GM12878 (cell line): ENCODE data around the gene LEMD2. TPM values are rescaled to one million over a fixed set of nuclear protein-coding genes. Genes with fewer than 3 reads are reported as not detected.

Experiments used
- ATAC-seq: fragments of 200-7000 bp; cut with Tn5 transposase; 3 replicates; pipeline ENCODE4 v1.9.1; 2020; ENCODE audit warnings: mild to moderate bottlenecking, moderate library complexity
- BruUV-seq: library from RNA; stranded (reverse); fragments of 400-500 nt; replicated peaks from 2 replicates; lab custom pipeline; 2021; lab: Mats Ljungman, UMichigan
- CTCF ChIA-PET: fragments of 300-600 bp; sonication (Branson Sonifier 250); formaldehyde crosslinking; extraction: SDS; loops from one replicate; lab custom pipeline; 2021; ENCODE audit warnings: inconsistent platforms; lab: Yijun Ruan, JAX
- POLR2A ChIA-PET: fragments of 350-600 bp; formaldehyde crosslinking; extraction: SDS; loops from one replicate; lab custom pipeline; 2021; ENCODE audit warnings: inconsistent platforms; lab: Charles Lee
- RAD21 ChIA-PET: fragments of 300-600 bp; sonication (Branson Sonifier 250); formaldehyde crosslinking; loops from one replicate; lab custom pipeline; 2023; ENCODE audit warnings: antibody characterized with exemption; ENCODE audit not compliant: unreplicated experiment; lab: Charles Lee
- SMC1A ChIA-PET: fragments of 300-600 bp; sonication (Branson Sonifier 250); formaldehyde crosslinking; loops from one replicate; lab custom pipeline; 2023; ENCODE audit not compliant: unreplicated experiment, uncharacterized antibody; lab: Charles Lee
- DNase-seq: peaks from one replicate; pipeline ENCODE4 v3.0.0-alpha.2; 2011; ENCODE audit warnings: low read depth, low spot score
- FAIRE-seq: peaks from 3 replicates; lab custom pipeline; 2011; peaks lifted over from hg19 to GRCh38; lab: Jason Lieb, UNC
- H2AFZ ChIP-seq: 2 replicates; pipeline ENCODE4 v1.6.0; 2011; ENCODE audit warnings: low read depth, low read length, control low read depth; ENCODE audit not compliant: control insufficient read depth
- H3K27ac ChIP-seq: 2 replicates; pipeline ENCODE4 v1.5.1; 2011; ENCODE audit warnings: control low read depth; ENCODE audit not compliant: control insufficient read depth, insufficient read depth
- H3K27me3 ChIP-seq, 2 experiments: replicated peaks in 1 of 2; 2 replicates each; pipeline versions ENCODE4 v1.6.0 to v1.6.1; 2011; ENCODE audit warnings: low read length in 1 of 2; ENCODE audit not compliant: control insufficient read depth in 2 of 2, insufficient read depth in 2 of 2
- H3K36me3 ChIP-seq, 2 experiments: 2 replicates each; pipeline ENCODE4 v1.5.1; 2011; ENCODE audit warnings: low read length in 1 of 2; ENCODE audit not compliant: control insufficient read depth in 2 of 2, insufficient read depth in 2 of 2
- H3K4me1 ChIP-seq: 2 replicates; pipeline ENCODE4 v1.6.1; 2011; ENCODE audit warnings: mild to moderate bottlenecking, low read length, moderate library complexity, mixed read lengths; ENCODE audit not compliant: control insufficient read depth, insufficient read depth
- H3K4me2 ChIP-seq: 2 replicates; pipeline ENCODE4 v1.6.0; 2011; ENCODE audit warnings: control low read depth; ENCODE audit not compliant: control insufficient read depth, insufficient read depth
- H3K4me3 ChIP-seq: fragments of 200-600 bp; sonication (generic); 2 replicates; pipeline ENCODE4 v1.5.1; 2016
- H3K79me2 ChIP-seq: 2 replicates; pipeline ENCODE4 v1.6.0; 2011; ENCODE audit warnings: low read length; ENCODE audit not compliant: control insufficient read depth, insufficient read depth
- H3K9ac ChIP-seq: 2 replicates; pipeline ENCODE4 v1.8.0; 2011; ENCODE audit warnings: low read length, control low read depth, mixed read lengths; ENCODE audit not compliant: control insufficient read depth, insufficient read depth
- H3K9me3 ChIP-seq: replicated peaks from 3 replicates; pipeline ENCODE4 v1.5.1; 2011; ENCODE audit warnings: mild to moderate bottlenecking, low read length; ENCODE audit not compliant: control insufficient read depth, insufficient read depth
- H4K20me1 ChIP-seq: 2 replicates; pipeline ENCODE4 v1.6.0; 2011; ENCODE audit not compliant: control insufficient read depth, insufficient read depth
- CREB1 ChIP-seq: IDR thresholded peaks from 2 replicates; pipeline ENCODE4 v1.6.1; 2012; ENCODE audit warnings: low read depth, mild to moderate bottlenecking, inconsistent platforms
- NFIC ChIP-seq: IDR thresholded peaks from 2 replicates; pipeline ENCODE4 v1.6.1; 2012; ENCODE audit warnings: low read depth, mild to moderate bottlenecking, inconsistent platforms, low read length, moderate library complexity
- PML ChIP-seq: IDR thresholded peaks from 2 replicates; pipeline ENCODE4 v1.6.1; 2012; ENCODE audit warnings: low read length, inconsistent platforms
- RB1 ChIP-seq: fragments of 450-650 bp; formaldehyde crosslinking; IDR thresholded peaks from 2 replicates; pipeline ENCODE4 v1.6.1; 2017; ENCODE audit warnings: mild to moderate bottlenecking, borderline replicate concordance
- SIN3A ChIP-seq: IDR thresholded peaks from 2 replicates; pipeline ENCODE4 v1.6.1; 2012; ENCODE audit warnings: low read depth, low read length, improper control_type of control experiment
- WGBS: methylation state at CpG from one replicate; pipeline ENCODE4 v1.1.6; 2016; ENCODE audit warnings: low lambda C conversion rate; ENCODE audit not compliant: insufficient replicate concordance, insufficient coverage; ENCODE audit errors: missing lambda C conversion rate; 5-methylcytosine and 5-hydroxymethylcytosine counted together
- in situ Hi-C: fragments of 300-500 bp; cut with MboI; formaldehyde crosslinking; loops from 9 replicates; pipeline ENCODE4 v1.14.3; 2018; ENCODE audit warnings: mixed read lengths
- intact Hi-C: fragments of 100-400 bp; cut with micrococcal nuclease; formaldehyde crosslinking; loops from one replicate; pipeline ENCODE4 v1.14.2; 2022; ENCODE audit not compliant: unreplicated experiment
- polyA plus RNA-seq, 11 experiments: library from polyadenylated mRNA; depleted of rRNA in 4 of 11; unstranded in 6 of 11; stranded (reverse) in 5 of 11; fragments of >200 nt; fragmentation: Nextera tagmentation in 4 of 11; fragmentation: Illumina TruSeq in 1 of 11; extraction: Ambion mirVana in 4 of 11; extraction: Trizol in 1 of 11; gene quantifications; 1 replicate in 1 of 11; 2 replicates in 10 of 11; pipeline versions ENCODE4 v1.2.1 to v1.2.3, GENCODE V29; 2011 to 2016; ENCODE audit warnings: inconsistent platforms in 2 of 11, missing spikeins in 2 of 11, low read depth in 1 of 11
- total RNA-seq, 4 experiments: library from RNA; depleted of rRNA in 3 of 4; stranded (reverse); fragments of >200 nt in 3 of 4; fragmentation: Illumina TruSeq in 1 of 4; extraction: Trizol in 1 of 4; gene quantifications; 2 replicates each; pipeline versions ENCODE4 v1.2.1 to v1.2.3, GENCODE V29; 2013 to 2021
- TF ChIP-seq, protein P1 (sequence below): fragments of 150-350 bp; IDR thresholded peaks from 2 replicates; pipeline ENCODE4 v1.6.1; 2016; ENCODE audit warnings: low read depth, low read length

The LEMD2 gene
- total and polyA plus RNA-seq, 10 of the 15 experiments (the other 5 are each of a cell fraction or from before 2014, with no cell fraction given) = 0.45 to 47.1 (median 22.8) TPM

DNA sequence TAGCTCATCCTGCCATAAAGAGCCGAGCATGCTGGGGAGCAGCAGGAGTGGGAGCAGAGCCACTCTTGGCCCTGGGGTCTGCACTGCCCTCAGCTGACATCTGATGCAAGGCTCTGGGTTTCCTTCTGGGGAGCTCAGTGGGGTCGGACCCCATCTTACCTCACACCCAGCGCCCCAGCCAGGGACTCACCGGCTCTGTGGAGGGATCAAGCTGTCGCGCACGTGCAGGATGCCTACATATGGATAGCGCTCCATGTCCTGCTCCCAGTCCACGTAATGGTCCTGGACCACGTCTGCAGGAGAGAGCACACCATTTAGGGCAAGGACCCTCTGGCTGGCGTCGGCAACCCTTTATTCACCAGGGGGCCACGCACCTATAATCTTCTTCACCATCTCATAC, 12.2 kb downstream of the LEMD2 start (continued):
- TF ChIP-seq PML (no peak), CREB1 (no peak)

GRCh38 chr6:33776186-33776585, 12.7 kb downstream of the LEMD2 start:
- peaks cover 8 to 33% of the 10 kb centered on the region in 2 experiments for H3K36me3 ChIP-seq
- H3K4me1 ChIP-seq = no peaks in the 10 kb centered on the region
- no peak for FAIRE-seq
- no peaks in the 10 kb centered on the region for H3K79me2 ChIP-seq
- CTCF ChIA-PET = no interaction called here
- no peaks in the 10 kb centered on the region for H4K20me1 ChIP-seq
- no peaks in the 10 kb centered on the region for H3K9me3 ChIP-seq
- no peak for DNase-seq
- in situ Hi-C loops = no loop called here
- POLR2A ChIA-PET = no interaction called here
- no peak overlapping the region for H3K9ac ChIP-seq
- ATAC-seq = no peak
- intact Hi-C loops = no loop called here
- WGBS = 99% methylated on average over 4 of the region's 4 CpGs
- H3K4me3 ChIP-seq = no peak overlapping the region
- H3K27ac ChIP-seq = no peak overlapping the region
- H3K4me2 ChIP-seq = no peak overlapping the region
- no peak overlapping the region for H2AFZ ChIP-seq
- SMC1A ChIA-PET = no interaction called here
- no peaks in the 10 kb centered on the region for H3K27me3 ChIP-seq
- TF ChIP-seq RB1 (no peak), NFIC (no peak), SIN3A (no peak)
- TF ChIP-seq, protein P1, sequence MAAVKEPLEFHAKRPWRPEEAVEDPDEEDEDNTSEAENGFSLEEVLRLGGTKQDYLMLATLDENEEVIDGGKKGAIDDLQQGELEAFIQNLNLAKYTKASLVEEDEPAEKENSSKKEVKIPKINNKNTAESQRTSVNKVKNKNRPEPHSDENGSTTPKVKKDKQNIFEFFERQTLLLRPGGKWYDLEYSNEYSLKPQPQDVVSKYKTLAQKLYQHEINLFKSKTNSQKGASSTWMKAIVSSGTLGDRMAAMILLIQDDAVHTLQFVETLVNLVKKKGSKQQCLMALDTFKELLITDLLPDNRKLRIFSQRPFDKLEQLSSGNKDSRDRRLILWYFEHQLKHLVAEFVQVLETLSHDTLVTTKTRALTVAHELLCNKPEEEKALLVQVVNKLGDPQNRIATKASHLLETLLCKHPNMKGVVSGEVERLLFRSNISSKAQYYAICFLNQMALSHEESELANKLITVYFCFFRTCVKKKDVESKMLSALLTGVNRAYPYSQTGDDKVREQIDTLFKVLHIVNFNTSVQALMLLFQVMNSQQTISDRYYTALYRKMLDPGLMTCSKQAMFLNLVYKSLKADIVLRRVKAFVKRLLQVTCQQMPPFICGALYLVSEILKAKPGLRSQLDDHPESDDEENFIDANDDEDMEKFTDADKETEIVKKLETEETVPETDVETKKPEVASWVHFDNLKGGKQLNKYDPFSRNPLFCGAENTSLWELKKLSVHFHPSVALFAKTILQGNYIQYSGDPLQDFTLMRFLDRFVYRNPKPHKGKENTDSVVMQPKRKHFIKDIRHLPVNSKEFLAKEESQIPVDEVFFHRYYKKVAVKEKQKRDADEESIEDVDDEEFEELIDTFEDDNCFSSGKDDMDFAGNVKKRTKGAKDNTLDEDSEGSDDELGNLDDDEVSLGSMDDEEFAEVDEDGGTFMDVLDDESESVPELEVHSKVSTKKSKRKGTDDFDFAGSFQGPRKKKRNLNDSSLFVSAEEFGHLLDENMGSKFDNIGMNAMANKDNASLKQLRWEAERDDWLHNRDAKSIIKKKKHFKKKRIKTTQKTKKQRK = no peak
- RAD21 ChIA-PET = no interaction called here
- no TSS peak for BruUV-seq
